NCI-H446 treated with DMSO at 0.1 percent for 48 hours (cell line): ENCODE measurements around the gene TGDS.
"Not testable (repeated sequence)": the region's sequence is repeated elsewhere in the genome, so short reads cannot be mapped to it uniquely, and the experiment has no call there.

ENCODE experiments used
- DNase-seq: peaks from one replicate; lab custom pipeline; 2025; lab: John Stamatoyannopoulos, UW

Gene TGDS

GRCh38 chr13:94595950-94596574 lies at the start of gene TGDS:
Gene TGDS, minus strand, starts transcription at chr13:94596152. Its CDS starts 16 bp downstream, at chr13:94596136.
- DNase-seq, result peak; percentile 42

- DNase-seq, result no peak
Observed at GRCh38 chr13:94641409-94641941, 45.5 kb upstream of the TGDS start.

GRCh38 chr13:94640721-94641120 lies 44.8 kb upstream of the TGDS start:
- no peak for DNase-seq

GRCh38 chr13:94637677-94638076 lies 41.7 kb upstream of the TGDS start:
- DNase-seq, result not testable (repeated sequence)

GRCh38 chr13:94636942-94637578 lies 41.1 kb upstream of the TGDS start:
- no peak for DNase-seq

- not testable (repeated sequence) for DNase-seq
Observed at GRCh38 chr13:94636096-94636495, 40.1 kb upstream of the TGDS start.

- DNase-seq, result no peak
Observed at GRCh38 chr13:94632226-94632980, 36.5 kb upstream of the TGDS start.

- no peak for DNase-seq
Observed at GRCh38 chr13:94630858-94631257, 34.9 kb upstream of the TGDS start.

- DNase-seq, result no peak
Observed at GRCh38 chr13:94623316-94623715, 27.4 kb upstream of the TGDS start.

GRCh38 chr13:94622344-94622743 lies 26.4 kb upstream of the TGDS start:
- DNase-seq, result no peak

GRCh38 chr13:94620286-94620896 lies 24.4 kb upstream of the TGDS start:
- DNase-seq, result no peak

GRCh38 chr13:94617389-94618000 lies 21.5 kb upstream of the TGDS start:
- no peak for DNase-seq

- DNase-seq, result no peak
Observed at GRCh38 chr13:94613051-94613450, 17.1 kb upstream of the TGDS start.

- DNase-seq, result no peak
Observed at GRCh38 chr13:94612050-94612449, 16.1 kb upstream of the TGDS start.

- DNase-seq, result no peak
Observed at GRCh38 chr13:94610475-94610874, 14.5 kb upstream of the TGDS start.

GRCh38 chr13:94609196-94609595 lies 13.2 kb upstream of the TGDS start:
- DNase-seq, result no peak

GRCh38 chr13:94608586-94608985 lies 12.6 kb upstream of the TGDS start:
- no peak for DNase-seq

- DNase-seq, result no peak
Observed at GRCh38 chr13:94607939-94608338, 12.0 kb upstream of the TGDS start.

GRCh38 chr13:94607056-94607455 lies 11.1 kb upstream of the TGDS start:
- no peak for DNase-seq

- no peak for DNase-seq
Observed at GRCh38 chr13:94602467-94602866, 6.5 kb upstream of the TGDS start.

- peak; percentile 91 for DNase-seq
Observed at GRCh38 chr13:94601446-94602431, 5.8 kb upstream of the TGDS start, which contains the start of gene GPR180. Gene GPR180, plus strand, starts transcription at chr13:94601857. Its CDS starts 71 bp downstream, at chr13:94601928.
